Measurements from ENCODE around the gene NPFFR1.
"Not testable (repeated sequence)": the region's sequence is repeated elsewhere in the genome, so short reads cannot be mapped to it uniquely, and the experiment has no call there.

NPFFR1 gene

GRCh38 chr10:70253878-70254765 lies 29.7 kb downstream of the NPFFR1 start:
- no peak overlapping the region for H3K4me3 ChIP-seq (replicated peaks; ENCODE audit: low read depth, low read length)
- no peak for DNase-seq (ENCODE audit: low read depth)
- TF ChIP-seq CTCF (IDR thresholded peaks at IDR 0.05; ENCODE audit: low read length, missing control alignments): no peak

DNA sequence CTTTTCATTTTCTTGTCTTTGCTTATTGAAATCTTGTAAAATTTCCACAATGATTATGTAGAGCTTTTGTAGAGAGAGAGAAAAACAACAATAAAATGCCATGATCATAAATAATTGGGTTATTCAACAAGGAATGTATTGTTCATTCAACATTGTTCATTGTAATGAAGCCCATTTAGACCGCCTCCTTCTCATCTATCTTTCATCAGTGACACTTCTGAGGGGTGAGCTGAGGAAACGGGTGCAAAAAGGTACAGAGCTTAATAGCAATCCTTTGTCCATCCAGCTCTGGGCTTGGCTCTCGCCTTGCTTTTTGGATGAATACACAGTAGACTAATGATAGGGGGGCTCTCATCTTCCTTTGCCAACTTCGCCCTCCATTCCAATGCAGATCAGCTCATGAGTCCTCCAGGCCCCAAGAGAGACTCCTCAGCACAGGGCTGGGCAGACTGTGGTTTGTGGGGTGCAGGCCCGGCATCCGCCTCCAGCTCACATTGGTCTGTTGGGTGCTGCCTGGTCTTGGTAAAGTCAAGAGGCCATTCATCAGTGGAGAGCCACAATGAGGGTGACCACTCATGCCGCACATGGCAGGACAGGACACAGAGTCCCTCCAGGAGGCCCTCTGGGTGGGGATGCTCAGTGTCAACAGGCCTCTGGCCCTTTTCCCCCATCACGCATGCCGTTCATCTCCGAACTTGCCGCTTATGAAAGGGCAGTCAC lies 32.7 kb downstream of the NPFFR1 start:
- TF ChIP-seq CTCF (IDR thresholded peaks at IDR 0.05; ENCODE audit: low read length, missing control alignments): no peak
- no peak for DNase-seq (ENCODE audit: low read depth)

DNA sequence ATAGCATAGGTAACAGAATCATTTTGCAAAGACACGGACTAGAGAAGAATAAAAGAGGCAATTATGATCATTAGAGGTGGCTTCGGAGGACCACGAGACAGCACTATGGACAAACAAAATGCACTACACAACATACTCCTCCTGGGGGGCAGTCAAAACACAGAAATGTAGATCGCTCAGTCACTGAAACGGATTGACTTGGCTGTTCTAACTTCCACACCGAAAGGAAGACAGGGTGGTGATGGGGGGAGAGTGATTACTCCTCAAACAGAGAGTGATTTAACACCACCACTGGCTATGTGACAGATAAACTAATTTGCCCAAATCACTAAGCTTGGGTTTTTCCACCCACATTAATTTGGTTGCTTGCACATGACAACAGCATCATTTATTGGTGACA lies 36.4 kb downstream of the NPFFR1 start:
- H3K4me3 ChIP-seq (replicated peaks; ENCODE audit: low read depth, low read length): no peak overlapping the region
- TF ChIP-seq CTCF (IDR thresholded peaks at IDR 0.05; ENCODE audit: low read length, missing control alignments): no peak
- DNase-seq (ENCODE audit: low read depth): no peak

More for the DNA sequence above, 32.7 kb downstream of the NPFFR1 start:
- H3K4me3 ChIP-seq (replicated peaks; ENCODE audit: low read depth, low read length): no peak overlapping the region

GRCh38 chr10:70241081-70241480 lies 42.7 kb downstream of the NPFFR1 start:
- TF ChIP-seq CTCF (IDR thresholded peaks at IDR 0.05; ENCODE audit: low read length, missing control alignments): no peak
- DNase-seq (ENCODE audit: low read depth): no peak
- H3K4me3 ChIP-seq (replicated peaks; ENCODE audit: low read depth, low read length): no peak overlapping the region

DNA sequence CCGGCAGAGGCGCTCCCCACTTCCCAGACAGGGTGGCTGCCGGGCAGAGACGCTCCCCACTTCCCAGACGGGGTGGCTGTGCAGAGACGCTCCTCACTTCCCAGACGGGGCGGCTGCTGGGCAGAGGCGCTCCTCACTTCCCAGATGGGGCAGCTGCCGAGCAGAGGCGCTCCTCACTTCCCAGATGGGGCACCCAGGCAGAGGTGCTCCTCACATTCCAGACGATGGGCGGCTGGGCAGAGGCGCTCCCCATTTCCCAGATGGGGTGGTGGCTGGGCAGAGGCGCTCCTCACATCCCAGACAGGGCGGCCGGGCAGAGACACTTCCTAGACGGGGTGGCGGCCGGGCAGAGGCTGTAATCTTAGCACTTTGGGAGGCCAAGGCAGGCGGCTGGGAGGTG lies 43.8 kb downstream of the NPFFR1 start:
- not testable (repeated sequence) for DNase-seq (ENCODE audit: low read depth); H3K4me3 ChIP-seq (replicated peaks; ENCODE audit: low read depth, low read length)

- DNase-seq (ENCODE audit: low read depth); H3K4me3 ChIP-seq (replicated peaks; ENCODE audit: low read depth, low read length): not testable (repeated sequence)
Measured at GRCh38 chr10:70239077-70239976, 44.5 kb downstream of the NPFFR1 start.

DNA sequence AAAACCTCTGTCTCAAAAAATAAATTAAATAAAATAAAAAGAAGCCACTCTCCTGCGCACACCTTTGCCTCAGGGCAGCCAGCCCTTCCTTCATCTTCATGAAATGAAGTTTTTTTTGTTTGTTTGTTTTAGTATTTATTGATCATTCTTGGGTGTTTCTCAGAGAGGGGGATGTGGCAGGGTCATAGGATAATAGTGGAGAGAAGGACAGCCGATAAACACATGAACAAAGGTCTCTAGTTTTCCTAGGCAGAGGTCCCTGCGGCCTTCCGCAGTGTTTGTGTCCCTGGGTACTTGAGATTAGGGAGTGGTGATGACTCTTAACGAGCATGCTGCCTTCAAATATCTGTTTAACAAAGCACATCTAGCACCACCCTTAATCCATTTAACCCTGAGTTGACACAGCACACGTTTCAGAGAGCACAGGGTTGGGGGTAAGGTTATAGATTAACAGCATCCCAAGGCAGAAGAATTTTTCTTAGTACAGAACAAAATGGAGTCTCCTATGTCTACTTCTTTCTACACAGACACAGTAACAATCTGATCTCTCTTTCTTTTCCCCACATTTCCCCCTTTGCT lies 45.8 kb downstream of the NPFFR1 start:
- H3K4me3 ChIP-seq (replicated peaks; ENCODE audit: low read depth, low read length); DNase-seq (ENCODE audit: low read depth): not testable (repeated sequence)

Measured in fibroblast of pulmonary artery (primary cell).